NCI-H446 (cell line): ENCODE measurements around the gene ANKRD29.
"Not testable (repeated sequence)": the region's sequence is repeated elsewhere in the genome, so short reads cannot be mapped to it uniquely, and the experiment has no call there.

Source experiments
- DNase-seq, 2 experiments: peaks; one replicate each; lab custom pipeline; 2025; lab: John Stamatoyannopoulos, UW

ANKRD29 gene

DNA sequence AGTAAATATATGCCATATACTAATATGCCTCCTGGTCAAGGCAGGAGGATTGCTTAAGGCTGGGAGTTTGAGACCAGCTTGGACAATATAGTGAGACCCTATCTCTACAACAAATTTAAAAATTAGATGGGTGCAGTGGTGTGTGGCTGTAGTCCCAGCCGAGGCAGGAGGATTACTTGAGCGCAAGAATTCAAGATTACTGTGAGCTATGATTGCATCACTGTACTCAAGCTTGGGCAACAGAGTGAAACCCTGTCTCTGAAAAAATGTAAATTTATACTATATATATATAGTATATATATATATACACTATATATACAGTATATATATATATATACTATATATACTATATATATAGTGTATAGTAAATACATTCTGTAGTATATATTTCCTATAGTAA, 46.5 kb downstream of the ANKRD29 start:
- DNase-seq: no peak

DNA sequence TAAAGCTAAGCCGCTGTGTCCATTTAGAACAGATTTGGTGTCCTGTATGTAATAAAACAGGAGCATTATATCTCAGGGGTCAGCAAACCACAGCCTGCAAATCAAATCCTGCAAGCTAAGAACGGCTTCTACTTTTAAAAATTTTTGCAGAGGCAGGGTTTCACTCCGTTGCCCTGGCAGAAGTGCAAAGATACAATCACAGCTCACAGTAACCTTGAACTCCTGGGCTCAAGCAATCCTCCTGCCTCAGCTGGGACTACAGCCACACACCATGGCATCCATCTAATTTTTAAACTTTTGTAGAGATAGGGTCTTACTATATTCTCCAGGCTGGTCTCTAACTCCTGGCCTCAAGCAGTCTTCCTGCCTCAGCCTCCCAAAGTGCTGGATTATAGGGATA, 47.8 kb downstream of the ANKRD29 start:
- DNase-seq: no peak

DNA sequence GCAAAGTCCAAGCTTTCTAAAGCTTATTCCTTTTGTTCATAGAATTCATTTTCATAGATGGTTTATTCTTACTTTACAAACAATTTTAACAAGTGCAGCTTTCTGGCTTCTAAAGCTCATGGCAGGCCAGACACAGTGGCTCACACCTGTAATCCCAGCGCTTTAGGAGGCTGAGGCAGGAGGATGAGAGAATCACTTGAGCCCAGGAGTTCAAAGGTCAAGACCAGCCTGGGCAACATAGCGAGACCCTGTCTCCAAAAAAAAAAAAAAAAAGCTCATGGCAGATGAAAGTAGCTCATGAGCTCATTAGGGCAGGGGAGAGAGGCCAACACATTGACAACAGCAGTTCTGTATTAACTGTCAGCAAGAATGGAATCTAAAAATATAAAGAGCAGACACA, 48.3 kb downstream of the ANKRD29 start:
- DNase-seq: no peak

DNA sequence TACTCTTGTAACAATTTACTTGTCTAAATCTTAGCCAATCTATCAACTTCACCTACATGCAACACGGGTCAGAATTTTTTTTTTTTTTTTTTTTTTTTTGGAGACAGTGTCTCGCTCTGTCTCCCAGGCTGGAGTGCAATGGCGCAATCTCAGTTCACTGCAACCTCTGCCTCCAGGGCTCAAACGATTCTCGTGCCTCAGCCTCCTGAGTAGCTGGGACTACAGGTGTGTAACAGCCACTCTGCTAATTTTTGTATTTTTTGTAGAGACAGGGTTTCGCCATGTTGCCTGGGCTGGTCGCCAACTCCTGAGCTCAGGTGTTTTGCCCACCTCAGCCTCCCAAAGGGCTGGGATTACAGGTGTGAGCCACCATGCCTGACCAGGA, 49.6 kb downstream of the ANKRD29 start:
- DNase-seq: not testable (repeated sequence)

DNA sequence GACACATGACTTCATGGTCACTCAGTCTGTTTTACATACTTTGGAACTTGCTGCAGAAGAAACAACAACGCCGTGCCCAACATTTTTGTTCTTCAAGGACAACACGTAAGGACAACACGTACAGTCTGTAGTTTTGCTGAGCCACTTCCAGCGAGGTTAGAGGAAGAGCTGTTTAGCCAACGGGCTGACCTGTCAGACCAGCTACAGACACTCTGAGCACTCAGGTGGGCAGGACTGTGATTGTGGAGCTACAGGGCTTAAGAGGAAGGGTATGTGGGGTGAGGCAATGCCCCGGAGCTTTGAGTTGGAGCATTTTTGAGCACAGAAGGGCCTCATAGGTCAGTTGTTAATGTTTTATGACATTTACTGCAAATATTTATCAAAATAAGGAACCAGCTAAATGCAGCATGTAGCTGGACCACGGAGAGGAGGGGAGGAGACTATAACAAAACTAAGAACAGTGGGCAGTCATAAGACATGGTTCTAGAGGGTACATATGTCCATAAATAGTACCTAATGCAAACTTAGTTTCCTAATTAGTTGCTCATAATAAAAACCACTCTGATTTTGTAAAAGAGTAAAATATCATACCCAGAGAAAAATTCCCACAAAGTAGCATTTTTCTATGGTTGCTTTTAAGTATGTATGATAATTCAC, 50.1 kb downstream of the ANKRD29 start:
- no peak for DNase-seq

DNA sequence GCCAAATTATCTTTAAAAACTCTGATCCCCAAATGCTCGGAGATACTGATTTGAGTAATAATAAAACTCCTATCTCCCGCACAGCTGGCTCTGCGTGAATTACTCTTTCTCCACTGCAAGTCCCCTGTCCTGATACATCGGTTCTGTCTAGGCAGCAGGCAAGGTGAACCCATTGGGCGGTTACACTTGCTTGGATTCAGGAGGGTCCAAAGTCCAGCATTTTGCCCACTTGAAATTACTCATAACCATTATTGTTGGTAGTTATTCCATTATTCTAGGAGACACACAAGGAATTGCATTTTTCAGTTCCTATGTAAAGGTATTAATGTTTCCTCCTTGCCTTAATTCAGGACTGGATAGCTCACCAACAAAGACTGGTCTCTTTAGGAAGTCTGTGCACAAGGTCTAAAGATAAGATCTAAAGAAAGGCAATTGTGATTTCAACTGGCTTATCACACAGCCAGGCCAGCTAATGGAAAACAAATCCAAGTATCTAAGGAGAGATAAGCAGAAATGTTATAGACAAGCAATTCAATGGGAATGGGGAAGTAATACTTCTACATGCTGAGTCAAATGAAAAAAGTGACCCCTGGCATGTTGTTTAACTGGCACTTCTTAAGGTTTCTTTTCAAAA, 53.2 kb downstream of the ANKRD29 start:
- no peak for DNase-seq

DNA sequence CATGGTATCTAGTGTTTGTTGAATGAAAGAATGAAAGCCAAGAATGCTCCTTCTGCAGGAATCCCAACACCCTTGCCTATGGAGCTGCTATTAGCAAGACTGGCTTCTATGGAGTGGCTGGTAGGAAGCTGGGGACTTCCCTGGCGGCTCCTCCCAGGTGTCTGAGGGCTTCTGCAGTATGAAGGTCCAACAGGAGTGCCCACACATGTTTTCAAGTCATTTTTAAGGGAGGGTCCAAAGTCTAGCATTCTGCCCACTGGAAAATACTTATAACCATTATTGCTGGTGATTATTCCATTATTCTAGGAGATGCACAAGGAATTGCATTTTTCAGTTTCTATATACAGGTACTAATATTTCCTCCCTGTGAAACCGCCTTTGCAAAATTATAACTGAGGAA, 54.5 kb downstream of the ANKRD29 start:
- no peak for DNase-seq

DNA sequence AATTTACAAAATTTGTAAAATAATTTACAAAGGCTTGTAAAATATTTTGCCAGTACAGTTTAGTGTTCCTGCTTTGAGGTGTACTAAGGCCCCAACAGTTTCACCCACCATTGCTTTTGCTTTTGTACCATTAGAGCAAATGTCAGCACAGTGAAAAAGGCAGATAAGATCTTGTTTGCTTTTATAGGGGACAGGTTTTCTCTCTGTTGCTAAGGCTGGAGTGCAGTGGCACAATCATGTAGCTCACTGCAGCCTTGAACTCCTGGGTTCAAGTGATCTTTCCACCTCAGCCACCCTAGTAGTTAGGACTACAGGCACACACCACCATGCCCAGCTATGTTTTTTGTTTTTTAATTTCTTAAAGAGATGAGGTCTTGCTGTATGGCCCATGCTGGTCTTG, 56.8 kb downstream of the ANKRD29 start:
- no peak for DNase-seq

DNA sequence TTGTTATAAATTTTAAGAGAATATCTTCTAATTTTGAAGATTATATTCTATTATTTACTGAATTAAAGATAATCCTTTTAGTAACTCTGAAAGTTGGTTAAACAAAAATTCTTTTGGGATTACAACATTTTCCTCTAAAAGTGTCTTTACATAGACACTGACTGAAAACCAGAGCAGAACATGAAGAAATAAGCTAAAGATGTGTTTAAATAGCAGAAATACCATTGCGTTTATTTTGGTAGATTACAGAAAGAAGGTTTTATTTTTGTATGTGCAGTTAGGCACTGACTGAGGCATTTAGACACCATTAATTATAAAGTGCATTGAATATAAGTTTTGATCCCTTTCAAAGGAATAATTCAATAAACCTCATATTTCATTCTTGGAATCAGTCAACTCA, 62.9 kb downstream of the ANKRD29 start:
- DNase-seq: no peak

DNA sequence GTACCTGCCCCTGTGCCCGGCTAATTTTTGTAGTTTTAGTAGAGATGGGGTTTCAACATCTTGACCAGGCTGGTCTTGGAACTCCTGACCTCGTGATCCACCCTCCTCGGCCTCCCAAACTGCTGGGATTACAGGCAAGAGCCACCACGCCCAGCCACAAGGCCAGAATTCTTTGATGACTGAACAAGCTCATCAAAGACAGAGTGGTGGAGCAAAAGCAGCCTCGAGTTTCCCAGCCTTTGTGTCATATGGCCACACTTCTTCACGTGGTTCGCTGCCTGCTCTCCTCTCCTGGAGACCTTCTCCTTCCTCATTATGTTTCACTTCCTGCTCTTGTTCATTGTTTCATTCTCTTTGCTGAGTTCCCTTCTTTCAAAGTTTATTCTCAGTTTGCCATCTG, 66.5 kb downstream of the ANKRD29 start:
- no peak for DNase-seq

DNA sequence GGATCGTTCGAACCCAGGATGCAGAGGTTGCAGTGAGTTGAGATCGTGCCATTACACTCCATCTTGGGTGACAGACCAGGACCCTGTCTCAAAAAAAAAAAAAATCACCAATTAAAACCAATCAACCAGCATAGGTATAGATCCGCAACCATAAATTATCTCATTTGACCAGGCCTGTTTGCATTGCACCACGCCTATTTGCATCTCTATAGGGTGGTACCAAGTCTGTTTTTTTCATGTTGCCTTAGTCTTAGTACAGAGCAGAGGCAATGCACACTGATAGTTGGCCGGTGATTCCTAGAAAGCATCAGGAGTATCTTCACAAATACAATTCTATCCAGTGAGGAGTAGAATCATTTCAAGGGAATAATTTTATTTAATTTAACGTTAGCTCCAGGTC, 67.1 kb downstream of the ANKRD29 start:
- DNase-seq: no peak

DNA sequence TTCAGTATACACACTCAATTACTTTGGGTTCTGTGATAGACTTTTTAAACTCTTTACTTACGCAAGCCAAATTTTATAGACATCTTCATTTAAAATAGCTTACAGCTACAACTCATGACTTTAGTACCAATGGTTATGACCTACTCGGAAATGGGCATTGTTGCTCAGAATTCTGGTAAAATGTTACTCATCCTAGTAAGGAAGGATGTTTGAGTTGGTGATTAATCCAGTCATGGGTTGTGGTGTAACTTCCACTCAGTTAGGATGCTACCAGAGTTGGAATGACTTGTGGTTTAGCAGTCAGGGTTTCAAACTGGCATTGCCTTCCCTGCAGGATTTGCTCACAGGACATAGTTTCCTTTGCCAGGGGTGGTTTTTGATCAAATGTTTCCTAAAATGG, 69.0 kb downstream of the ANKRD29 start:
- no peak for DNase-seq

DNA sequence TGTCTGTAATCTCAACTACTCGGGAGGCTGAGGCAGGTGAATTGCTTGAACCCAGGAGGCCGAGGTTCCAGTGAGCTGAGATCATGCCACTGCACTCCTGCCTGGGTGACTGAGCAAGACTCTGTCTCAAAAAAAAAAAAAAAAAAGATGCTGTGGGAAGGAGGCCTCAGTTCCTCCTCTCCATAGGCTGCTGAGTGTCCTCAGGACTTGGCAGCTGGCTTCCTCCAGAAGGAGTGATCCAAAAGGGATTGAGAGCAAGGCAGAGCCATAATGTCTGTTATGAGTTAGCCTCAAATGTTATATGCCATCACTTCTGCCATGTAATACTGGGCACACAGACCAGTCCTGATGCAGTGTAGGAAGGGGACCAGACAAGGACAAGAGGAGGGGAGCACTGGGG, 69.8 kb downstream of the ANKRD29 start:
- no peak for DNase-seq

DNA sequence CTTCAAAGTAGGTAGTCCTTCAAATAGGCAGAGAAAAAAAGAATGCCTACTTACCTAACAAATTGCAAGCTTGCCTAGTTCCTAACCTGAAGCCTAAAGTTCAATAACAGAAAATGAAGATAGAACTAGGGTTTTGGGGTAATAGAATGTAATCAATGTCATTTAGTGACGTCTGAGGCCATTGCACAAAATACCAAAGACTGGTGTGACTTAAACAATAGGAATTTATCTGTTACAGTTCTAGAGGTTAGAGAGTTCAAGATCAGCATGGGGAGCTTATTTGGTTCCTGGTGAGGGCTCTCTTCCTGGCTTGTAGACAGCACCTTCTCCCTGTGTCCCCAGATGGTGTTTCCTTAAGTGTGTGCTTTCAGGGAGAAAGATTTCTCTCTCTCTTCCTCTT, 71.7 kb downstream of the ANKRD29 start:
- DNase-seq: no peak

DNA sequence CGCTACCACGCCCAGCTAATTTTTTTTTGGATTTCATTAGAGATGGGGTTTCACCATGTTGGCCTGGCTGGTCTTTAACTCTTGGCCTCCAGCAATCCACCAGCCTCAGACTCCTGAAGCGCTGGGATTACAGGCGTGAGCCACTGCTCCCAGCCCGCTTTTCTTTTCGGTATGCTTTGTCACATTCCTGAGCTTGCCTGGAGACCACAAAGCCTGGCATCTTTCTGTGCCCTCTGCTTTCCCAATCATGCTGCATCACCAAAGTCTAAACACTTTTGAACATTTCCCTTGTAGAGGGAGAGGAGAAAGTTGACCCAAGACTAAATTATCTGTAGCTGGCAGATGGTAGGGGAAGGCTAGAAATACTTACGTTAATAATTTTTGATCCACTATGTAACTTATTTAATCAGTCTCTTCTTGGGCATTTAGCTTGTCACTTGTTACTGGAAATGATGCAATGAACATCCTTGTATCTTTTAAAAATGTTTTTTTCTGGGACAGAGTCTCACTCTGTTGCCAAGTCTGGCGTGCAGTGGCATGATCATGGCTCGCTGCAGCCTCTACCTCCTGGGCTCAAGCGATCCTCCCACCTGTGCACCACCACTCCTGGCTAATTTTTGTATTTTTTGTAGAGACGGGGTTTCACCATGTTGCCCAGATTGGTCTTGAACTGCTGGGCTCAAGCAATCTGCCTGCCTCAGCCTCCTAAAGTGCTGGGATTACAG, 73.7 kb downstream of the ANKRD29 start:
- DNase-seq: no peak

DNA sequence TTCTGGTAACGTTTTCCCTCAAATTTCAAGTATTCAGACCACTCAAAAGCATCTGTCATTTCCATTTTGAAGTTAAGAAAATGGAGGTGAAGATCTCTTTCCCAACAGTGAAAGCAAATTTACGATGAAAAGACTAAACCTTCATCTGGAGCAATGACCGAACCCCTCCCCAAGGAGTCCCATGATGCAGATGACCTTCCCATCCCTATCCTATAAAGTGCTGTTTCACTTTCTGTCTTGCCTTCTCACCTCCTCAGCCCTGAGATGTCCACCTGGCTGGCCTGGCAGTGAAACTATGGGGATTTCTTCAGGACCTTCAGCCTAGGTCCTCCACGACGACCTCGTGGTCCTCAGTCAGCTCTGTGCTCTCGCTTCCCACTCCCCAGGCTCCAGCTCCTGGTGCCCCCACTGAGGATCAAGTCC, 75.5 kb downstream of the ANKRD29 start:
- DNase-seq: no peak

DNA sequence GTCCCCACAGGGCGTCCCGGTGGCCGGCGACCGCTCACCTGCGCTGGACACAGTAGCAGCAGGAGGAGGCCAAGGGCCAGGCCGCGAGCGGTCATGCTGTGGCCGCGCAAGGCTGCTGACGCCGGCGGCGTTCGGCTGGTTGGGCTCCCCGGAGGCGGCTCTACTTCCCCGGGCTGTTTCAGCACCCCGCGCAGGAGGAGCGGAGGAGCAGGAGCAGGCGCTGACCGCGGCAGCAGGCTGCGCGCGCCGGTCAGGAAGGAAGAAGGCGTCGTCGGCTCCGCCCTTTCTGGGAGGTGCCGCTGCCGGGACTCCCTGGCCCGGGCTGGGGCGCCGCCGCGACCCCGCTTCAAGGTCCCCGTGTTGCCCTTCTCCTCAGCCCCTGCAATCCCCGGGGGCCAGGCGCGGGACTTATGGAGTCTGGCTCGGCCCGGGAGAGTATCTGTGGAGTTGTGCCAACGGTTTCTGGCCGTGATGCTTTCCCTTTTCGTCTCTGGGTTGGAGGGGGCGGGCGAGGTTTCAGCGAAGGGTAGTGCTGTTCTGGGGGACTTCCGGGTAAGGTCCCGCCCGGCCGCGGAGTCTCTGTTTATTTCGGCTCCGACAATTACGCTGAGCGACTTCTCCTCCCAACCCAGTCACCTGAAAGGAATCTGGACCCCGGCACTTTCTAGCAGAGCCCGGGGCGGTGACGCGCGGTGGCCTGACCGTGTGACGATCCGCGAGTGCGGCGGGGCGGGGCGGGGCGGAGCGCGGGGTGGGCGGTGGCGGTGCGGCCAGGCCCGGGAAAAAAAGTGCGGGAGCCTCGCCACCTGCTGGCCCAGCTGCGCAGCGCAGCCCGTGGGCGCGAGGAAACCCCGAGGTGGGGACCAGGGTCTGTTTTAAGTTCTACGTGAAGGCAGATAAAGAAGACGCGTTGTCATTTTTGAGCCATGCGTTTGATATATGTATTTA, 76.2 kb downstream of the ANKRD29 start, which contains the start of gene NPC1:
NPC1 (minus strand) TSS at position 258 of the 948 bp plus-strand sequence; CDS start at position 95, 163 bp downstream.
- DNase-seq: peak; percentile 65 to 89

DNA sequence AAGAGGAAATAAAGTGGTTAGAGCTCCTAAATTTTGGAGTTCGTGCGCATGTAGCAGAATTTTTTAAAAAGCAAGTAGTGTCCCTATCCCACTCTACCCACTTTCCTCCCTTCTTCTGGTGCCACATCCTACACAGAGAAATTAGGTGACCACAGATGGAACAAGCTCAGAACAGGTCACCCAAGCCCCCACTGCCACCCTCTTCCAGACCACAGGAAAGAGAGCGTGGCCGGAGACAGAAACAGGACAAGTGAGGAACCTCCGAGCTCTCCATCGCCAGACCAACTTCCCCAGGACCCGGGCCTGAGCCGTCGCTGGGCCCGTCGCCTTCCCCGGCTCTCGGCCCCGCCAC, 76.8 kb downstream of the ANKRD29 start:
- no peak for DNase-seq

DNA sequence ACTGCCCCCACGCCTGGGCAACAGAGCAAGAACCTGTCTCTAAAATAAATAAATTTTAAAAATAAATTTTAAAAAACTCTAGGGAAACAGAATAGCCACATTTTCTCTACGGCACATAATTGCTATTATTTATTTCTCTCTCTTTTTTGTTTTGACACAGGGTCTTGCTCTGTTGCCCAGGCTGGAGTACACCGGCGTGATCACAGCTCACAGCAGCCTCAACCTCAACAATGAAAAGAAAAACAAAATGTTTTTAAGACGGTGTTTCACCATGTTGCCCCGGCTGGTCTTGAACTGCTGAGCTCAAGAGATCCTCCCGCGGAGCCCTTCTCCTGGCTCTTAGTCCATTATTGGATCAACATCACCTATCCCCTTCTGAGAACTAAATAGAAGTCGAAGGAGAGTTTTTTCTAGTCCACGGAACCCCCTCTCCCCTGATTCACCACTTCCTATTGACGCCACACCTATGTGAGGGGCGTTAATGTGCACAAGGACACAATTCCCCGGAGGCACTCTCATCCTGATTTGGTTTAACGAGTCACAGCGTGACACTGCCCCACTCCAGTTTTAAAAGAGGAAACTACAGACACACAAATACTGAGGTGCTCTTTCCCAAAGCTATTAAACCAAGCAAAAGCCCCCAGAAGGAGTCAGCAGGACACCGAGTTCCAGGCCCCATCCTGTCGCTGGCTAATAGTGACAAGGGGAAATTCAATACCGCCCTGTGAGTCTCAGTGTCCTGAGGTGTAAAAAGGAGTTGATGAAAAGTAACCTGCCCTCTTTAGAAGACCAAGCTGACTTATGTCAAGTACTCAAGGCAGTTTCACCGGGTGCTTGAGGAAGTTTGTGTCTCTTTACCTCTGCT, 77.5 kb downstream of the ANKRD29 start:
- DNase-seq: no peak

DNA sequence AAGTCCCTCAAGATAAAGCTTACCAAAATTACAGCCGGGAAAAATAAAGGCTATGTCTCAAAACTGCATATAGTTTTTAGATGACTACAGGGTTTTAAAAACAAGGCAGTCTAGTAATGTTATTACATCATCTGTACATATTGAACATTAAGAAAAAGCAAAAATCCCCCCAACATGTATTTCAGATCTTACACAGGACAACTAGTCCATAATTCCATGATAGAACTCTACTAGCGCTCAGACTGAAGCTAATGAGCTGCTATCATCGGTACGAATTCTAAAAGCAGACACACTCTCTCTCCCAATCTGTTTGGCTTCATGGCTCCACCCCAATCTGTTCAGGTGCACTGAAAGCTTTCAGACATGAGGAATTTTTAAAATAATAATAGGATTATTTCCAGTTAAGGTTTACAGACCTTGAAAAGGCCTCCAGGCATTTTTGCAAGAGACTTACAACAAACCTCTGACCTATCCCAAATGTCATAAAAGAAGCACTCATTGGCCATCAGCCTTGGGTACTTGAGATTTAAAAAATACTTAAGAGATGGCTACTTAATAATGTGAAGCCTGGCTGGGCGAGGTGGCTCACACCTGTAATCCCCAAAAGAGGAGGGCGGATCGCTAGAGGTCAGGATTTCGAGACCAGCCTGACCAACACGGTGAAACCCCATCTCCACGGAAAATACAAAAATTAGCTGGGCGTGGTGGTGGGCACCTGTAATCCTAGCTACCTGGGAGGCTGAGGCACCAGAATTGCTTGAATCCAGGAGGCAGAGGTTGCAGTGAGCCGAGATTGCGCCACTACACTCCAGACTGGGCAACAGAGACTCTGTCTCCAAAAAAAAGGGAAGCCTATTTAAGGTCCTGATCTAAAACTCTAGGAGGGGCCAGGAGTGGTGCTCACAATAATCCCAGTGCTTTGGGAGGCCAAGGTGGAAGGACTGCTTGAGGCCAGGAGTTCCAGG, 78.4 kb downstream of the ANKRD29 start:
- DNase-seq: no peak
